Fibroblast of skin of abdomen (primary cell): ENCODE data around the gene TRPM1.
A peak's percentile ranks its signal among the peaks of the same experiment; 100 is the strongest.

Experiments
- DNase-seq: peaks from one replicate; pipeline ENCODE4 v3.0.0-alpha.2; 2013

The TRPM1 gene

GRCh38 chr15:31081588-31082250 is 19.8 kb downstream of the TRPM1 start:
- no peak for DNase-seq

- no peak for DNase-seq
Measured at GRCh38 chr15:31081056-31081455, 20.5 kb downstream of the TRPM1 start.

- no peak for DNase-seq
Measured at GRCh38 chr15:31080591-31081014, 20.9 kb downstream of the TRPM1 start.

GRCh38 chr15:31079519-31079918 is 22.0 kb downstream of the TRPM1 start:
- DNase-seq: peak; percentile 96

GRCh38 chr15:31078471-31078870 is 23.1 kb downstream of the TRPM1 start:
- no peak for DNase-seq

- no peak for DNase-seq
Measured at GRCh38 chr15:31077941-31078340, 23.6 kb downstream of the TRPM1 start.

- DNase-seq: no peak
Measured at GRCh38 chr15:31077181-31077580, 24.3 kb downstream of the TRPM1 start.

- no peak for DNase-seq
Measured at GRCh38 chr15:31074321-31074720, 27.2 kb downstream of the TRPM1 start.

GRCh38 chr15:31070867-31071266 is 30.7 kb downstream of the TRPM1 start:
- DNase-seq: no peak

- DNase-seq: peak; percentile 9
Measured at GRCh38 chr15:31069360-31070000, 32.0 kb downstream of the TRPM1 start.

GRCh38 chr15:31067890-31068603 is 33.5 kb downstream of the TRPM1 start:
- DNase-seq: no peak

- no peak for DNase-seq
Measured at GRCh38 chr15:31065824-31066223, 35.7 kb downstream of the TRPM1 start.

- DNase-seq: peak; percentile 52
Measured at GRCh38 chr15:31062911-31063310, 38.6 kb downstream of the TRPM1 start.

- peak; percentile 80 for DNase-seq
Measured at GRCh38 chr15:31062310-31062847, 39.1 kb downstream of the TRPM1 start.

GRCh38 chr15:31060429-31061140 is 40.9 kb downstream of the TRPM1 start:
- no peak for DNase-seq

- DNase-seq: no peak
Measured at GRCh38 chr15:31058236-31058962, 43.1 kb downstream of the TRPM1 start.

- no peak for DNase-seq
Measured at GRCh38 chr15:31051496-31052080, 49.9 kb downstream of the TRPM1 start.

- DNase-seq: no peak
Measured at GRCh38 chr15:31050953-31051352, 50.6 kb downstream of the TRPM1 start.

- no peak for DNase-seq
Measured at GRCh38 chr15:31049682-31050615, 51.6 kb downstream of the TRPM1 start.

GRCh38 chr15:31049111-31049510 is 52.4 kb downstream of the TRPM1 start:
- no peak for DNase-seq

- no peak for DNase-seq
Measured at GRCh38 chr15:31047437-31047836, 54.1 kb downstream of the TRPM1 start.
